Uterus (tissue), 4 donors: ENCODE results near the gene ITGA6. TPM values are rescaled to one million over a fixed set of nuclear protein-coding genes. Genes with fewer than 3 reads are reported as not detected.
A peak's percentile ranks its signal among the peaks of the same experiment; 100 is the strongest.

Experiments
- DNase-seq, 2 donors: peaks; one replicate each; pipeline ENCODE4 v3.0.0-alpha.2; 2019 to 2020
- H3K27ac ChIP-seq, 2 donors: fragments of 200-600 bp; sonication (generic); 1 replicate in 1 of 2; 2 replicates in 1 of 2; pipeline ENCODE4 v1.5.1; 2016 to 2018
- H3K27me3 ChIP-seq, 2 donors: fragments of 200-600 bp; sonication (generic); one replicate each; pipeline ENCODE4 v1.5.1; 2018 to 2019; ENCODE audit warnings: control low read depth in 1 of 2
- H3K36me3 ChIP-seq, 2 donors: fragments of 200-600 bp; sonication (generic); one replicate each; pipeline ENCODE4 v1.5.1; 2019; ENCODE audit warnings: control low read depth in 1 of 2
- H3K4me1 ChIP-seq, 2 donors: fragments of 200-600 bp; sonication (generic); one replicate each; pipeline ENCODE4 v1.5.1; 2018 to 2019; ENCODE audit warnings: control low read depth in 1 of 2
- H3K4me3 ChIP-seq, 2 donors: fragments of 200-600 bp; sonication (generic); 1 replicate in 1 of 2; 2 replicates in 1 of 2; pipeline ENCODE4 v1.5.1; 2018 to 2019; ENCODE audit warnings: mild to moderate bottlenecking in 1 of 2
- H3K9me3 ChIP-seq, 2 donors: fragments of 200-600 bp; sonication (generic); one replicate each; pipeline ENCODE4 v1.5.1; 2019; ENCODE audit warnings: control low read depth in 1 of 2
- CTCF ChIP-seq, 4 experiments: fragments of 200-600 bp in 2 of 4; fragments of 450-650 bp in 2 of 4; sonication (generic) in 2 of 4; IDR thresholded peaks; one replicate each; pipeline ENCODE4 v1.5.1; 2016 to 2019; ENCODE audit warnings: antibody characterized with exemption in 4 of 4, mild to moderate bottlenecking in 2 of 4, moderate library complexity in 1 of 4
- POLR2A ChIP-seq, 2 donors: fragments of 450-650 bp; IDR thresholded peaks; one replicate each; pipeline ENCODE4 v1.6.1; 2016; ENCODE audit warnings: antibody characterized with exemption in 2 of 2, mild to moderate bottlenecking in 1 of 2, moderate library complexity in 1 of 2
- intact Hi-C: fragments of 100-400 bp; cut with DNase I; formaldehyde crosslinking; loops from one replicate; pipeline ENCODE4 v1.15.1; 2023; ENCODE audit warnings: low total_unique reads
- total RNA-seq, 4 donors: library from RNA; depleted of rRNA in 3 of 4; stranded (reverse); fragments of >200 nt in 3 of 4; gene quantifications; one replicate each; pipeline versions ENCODE4 v1.1.0 to v1.2.4, GENCODE V29; 2014 to 2023
- donor health status: DM: yes; HTN: yes; CAD: no.

ITGA6 gene
- total RNA-seq, 4 donors from 2014 or later = 57.4 to 195 (median 120) TPM

- Histone ChIP-seq H3K9me3 (no peaks in the 10 kb centered on the region), H3K36me3 (no peaks in the 10 kb centered on the region), H3K27ac (peak overlapping the region; percentile 88 to 89), H3K4me3 (peak overlapping the region; percentile 54), H3K27me3 (no peaks in the 10 kb centered on the region), H3K4me1 (no peaks in the 10 kb centered on the region)
- intact Hi-C loops = no loop called here
- TF ChIP-seq CTCF (IDR thresholded peaks at IDR 0.05) (peak in 1 of 4 experiments; percentile 3), POLR2A (IDR thresholded peaks at IDR 0.05) (no peak)
- DNase-seq = peak; percentile 19 to 31
These were observed 825 bp downstream of the ITGA6 start for GRCh38 chr2:172427990-172428831.

- DNase-seq = no peak
- Histone ChIP-seq H3K36me3 (no peaks in the 10 kb centered on the region), H3K9me3 (no peaks in the 10 kb centered on the region), H3K4me1 (no peaks in the 10 kb centered on the region), H3K27ac (peak overlapping the region; percentile 88 to 89), H3K27me3 (no peaks in the 10 kb centered on the region), H3K4me3 (peak overlapping the region; percentile 54)
- intact Hi-C loops = no loop called here
- no peak for TF ChIP-seq POLR2A (IDR thresholded peaks at IDR 0.05)
These were observed 1.4 kb downstream of the ITGA6 start for GRCh38 chr2:172428832-172429210.

GRCh38 chr2:172429301-172429968 is 2.0 kb downstream of the ITGA6 start:
- H3K27ac ChIP-seq = peak overlapping the region; percentile 88 to 89
- no peaks in the 10 kb centered on the region for H3K36me3 ChIP-seq
- DNase-seq = no peak
- H3K27me3 ChIP-seq = no peaks in the 10 kb centered on the region
- H3K4me1 ChIP-seq = no peaks in the 10 kb centered on the region
- intact Hi-C loops = no loop called here
- no peaks in the 10 kb centered on the region for H3K9me3 ChIP-seq
- TF ChIP-seq CTCF (IDR thresholded peaks at IDR 0.05) (no peak), POLR2A (IDR thresholded peaks at IDR 0.05) (no peak)
- H3K4me3 ChIP-seq = peak overlapping the region; percentile 54

GRCh38 chr2:172430027-172430426 is 2.6 kb downstream of the ITGA6 start:
- H3K27me3 ChIP-seq = no peaks in the 10 kb centered on the region
- peak overlapping the region; percentile 88 to 89 for H3K27ac ChIP-seq
- no peaks in the 10 kb centered on the region for H3K36me3 ChIP-seq
- no peaks in the 10 kb centered on the region for H3K9me3 ChIP-seq
- no peak for TF ChIP-seq POLR2A (IDR thresholded peaks at IDR 0.05)
- no peak for TF ChIP-seq CTCF (IDR thresholded peaks at IDR 0.05)
- DNase-seq = no peak
- H3K4me3 ChIP-seq = peak overlapping the region; percentile 54
- H3K4me1 ChIP-seq = no peaks in the 10 kb centered on the region
- intact Hi-C loops = no loop called here

- intact Hi-C loops = no loop called here
- DNase-seq = no peak
- H3K4me1 ChIP-seq = no peaks in the 10 kb centered on the region
- H3K27ac ChIP-seq = peak overlapping the region; percentile 25 to 89
- H3K9me3 ChIP-seq = no peaks in the 10 kb centered on the region
- no peaks in the 10 kb centered on the region for H3K27me3 ChIP-seq
- no peaks in the 10 kb centered on the region for H3K36me3 ChIP-seq
- H3K4me3 ChIP-seq = no peak overlapping the region
- no peak for TF ChIP-seq CTCF (IDR thresholded peaks at IDR 0.05)
- no peak for TF ChIP-seq POLR2A (IDR thresholded peaks at IDR 0.05)
These were observed 3.3 kb downstream of the ITGA6 start for GRCh38 chr2:172430678-172431077.
